Measurements from ENCODE around the gene P2RX1.

- no peak for TF ChIP-seq CTCF (IDR thresholded peaks at IDR 0.05)
- TF ChIP-seq POLR2A (IDR thresholded peaks at IDR 0.05) = no peak
- TF ChIP-seq EP300 (IDR thresholded peaks at IDR 0.05) = peak in 1 of 2 donors; percentile 21
Observed at GRCh38 chr17:3894911-3895343, 21.3 kb downstream of the P2RX1 start.
